ENCODE data around the gene ZBTB20. TPM values are rescaled to one million over a fixed set of nuclear protein-coding genes. Genes with fewer than 3 reads are reported as not detected.
"Not testable (repeated sequence)": the region's sequence is repeated elsewhere in the genome, so short reads cannot be mapped to it uniquely, and the experiment has no call there.

ZBTB20 gene
- total RNA-seq, 2 donors from 2014 or later = 112 to 120 TPM

DNA sequence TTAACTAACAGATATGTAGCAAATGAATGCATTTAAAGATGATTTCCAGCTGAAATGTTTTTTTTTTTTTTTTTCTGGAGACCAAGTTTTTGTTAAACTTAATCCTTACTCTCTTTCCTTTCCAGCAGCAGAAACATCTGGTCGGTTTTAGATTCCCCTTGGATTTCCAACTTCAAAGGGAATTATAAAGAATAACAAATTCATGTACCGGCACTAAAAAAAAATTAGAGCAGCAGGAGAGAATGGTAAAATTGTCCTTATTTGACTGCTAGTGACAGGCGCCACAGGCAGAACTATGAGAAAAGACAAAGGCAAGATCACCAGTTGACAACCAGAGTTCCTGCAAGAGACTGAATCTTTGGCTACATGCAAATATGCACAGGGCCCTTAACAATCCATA lies 459.9 kb downstream of the ZBTB20 start:
- H3K9me3 ChIP-seq = no peaks in the 10 kb centered on the region
- no peak overlapping the region for H3K27ac ChIP-seq
- no peaks in the 10 kb centered on the region for H3K27me3 ChIP-seq (replicated peaks; ENCODE audit: insufficient read depth)
- no peak overlapping the region for H3K4me3 ChIP-seq
- no peak for DNase-seq (ENCODE audit: low spot score)
- peaks cover 0 to 2% of the 10 kb centered on the region in 2 donors for H3K4me1 ChIP-seq (ENCODE audit: control insufficient read depth in 1 of 2, low read depth in 2 of 2)
- no peaks in the 10 kb centered on the region for H3K36me3 ChIP-seq
- no peak for ATAC-seq (ENCODE audit: insufficient number of reproducible peaks, low FRiP score, low read depth)
- TF ChIP-seq, protein P1, sequence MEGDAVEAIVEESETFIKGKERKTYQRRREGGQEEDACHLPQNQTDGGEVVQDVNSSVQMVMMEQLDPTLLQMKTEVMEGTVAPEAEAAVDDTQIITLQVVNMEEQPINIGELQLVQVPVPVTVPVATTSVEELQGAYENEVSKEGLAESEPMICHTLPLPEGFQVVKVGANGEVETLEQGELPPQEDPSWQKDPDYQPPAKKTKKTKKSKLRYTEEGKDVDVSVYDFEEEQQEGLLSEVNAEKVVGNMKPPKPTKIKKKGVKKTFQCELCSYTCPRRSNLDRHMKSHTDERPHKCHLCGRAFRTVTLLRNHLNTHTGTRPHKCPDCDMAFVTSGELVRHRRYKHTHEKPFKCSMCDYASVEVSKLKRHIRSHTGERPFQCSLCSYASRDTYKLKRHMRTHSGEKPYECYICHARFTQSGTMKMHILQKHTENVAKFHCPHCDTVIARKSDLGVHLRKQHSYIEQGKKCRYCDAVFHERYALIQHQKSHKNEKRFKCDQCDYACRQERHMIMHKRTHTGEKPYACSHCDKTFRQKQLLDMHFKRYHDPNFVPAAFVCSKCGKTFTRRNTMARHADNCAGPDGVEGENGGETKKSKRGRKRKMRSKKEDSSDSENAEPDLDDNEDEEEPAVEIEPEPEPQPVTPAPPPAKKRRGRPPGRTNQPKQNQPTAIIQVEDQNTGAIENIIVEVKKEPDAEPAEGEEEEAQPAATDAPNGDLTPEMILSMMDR (IDR thresholded peaks at IDR 0.05) = no peak

DNA sequence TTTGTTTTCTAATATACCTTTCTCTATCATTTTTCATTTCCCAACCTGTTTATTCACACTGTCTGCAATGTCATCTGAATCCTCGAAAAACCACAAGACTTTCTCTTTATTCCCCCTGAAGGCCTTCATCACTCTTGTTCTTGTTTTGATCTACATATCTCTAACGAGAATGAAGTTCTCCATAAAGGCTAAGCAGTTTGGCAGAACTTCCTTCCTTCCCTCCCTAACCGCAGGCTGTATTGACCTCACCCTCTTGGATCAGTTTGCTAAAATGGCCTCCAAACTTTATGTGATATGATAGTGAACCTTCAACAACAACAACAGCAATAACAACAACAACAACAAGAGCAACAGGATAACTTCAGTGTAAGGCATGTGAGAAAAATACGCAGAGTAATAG lies 460.5 kb downstream of the ZBTB20 start:
- no peak for DNase-seq (ENCODE audit: low spot score)
- H3K27ac ChIP-seq = no peak overlapping the region

DNA sequence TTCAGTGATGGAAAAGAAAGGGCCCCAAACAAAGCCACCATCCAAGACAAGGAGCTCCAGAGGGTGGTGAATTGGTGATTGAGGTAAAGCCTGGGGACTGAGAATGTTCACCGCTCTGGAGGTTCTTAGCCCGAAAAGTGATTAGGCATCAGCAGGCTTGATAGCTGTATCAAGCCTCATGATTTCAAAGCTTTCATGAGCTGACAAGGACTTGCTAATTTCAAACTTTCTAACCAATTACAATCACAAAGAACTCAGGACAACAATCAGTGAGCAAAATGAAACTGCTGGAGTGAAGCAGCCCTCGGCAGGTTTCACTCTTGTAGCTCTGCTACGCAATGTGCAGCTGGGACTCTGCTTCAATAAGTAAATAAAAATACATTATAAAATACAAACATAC lies 461.9 kb downstream of the ZBTB20 start:
- no peaks in the 10 kb centered on the region for H3K36me3 ChIP-seq
- no peak overlapping the region for H3K4me3 ChIP-seq
- TF ChIP-seq, protein P1 (IDR thresholded peaks at IDR 0.05) = no peak

More for the DNA sequence above, 460.5 kb downstream of the ZBTB20 start:
- Histone ChIP-seq H3K9me3 (no peaks in the 10 kb centered on the region), H3K36me3 (no peaks in the 10 kb centered on the region), H3K27me3 (replicated peaks; ENCODE audit: insufficient read depth) (no peaks in the 10 kb centered on the region), H3K4me3 (no peak overlapping the region), H3K4me1 (ENCODE audit: control insufficient read depth in 1 of 2, low read depth in 2 of 2) (peaks cover 0 to 2% of the 10 kb centered on the region in 2 donors)
- ATAC-seq (ENCODE audit: insufficient number of reproducible peaks, low FRiP score, low read depth) = no peak
- TF ChIP-seq, protein P1 (IDR thresholded peaks at IDR 0.05) = no peak

DNA sequence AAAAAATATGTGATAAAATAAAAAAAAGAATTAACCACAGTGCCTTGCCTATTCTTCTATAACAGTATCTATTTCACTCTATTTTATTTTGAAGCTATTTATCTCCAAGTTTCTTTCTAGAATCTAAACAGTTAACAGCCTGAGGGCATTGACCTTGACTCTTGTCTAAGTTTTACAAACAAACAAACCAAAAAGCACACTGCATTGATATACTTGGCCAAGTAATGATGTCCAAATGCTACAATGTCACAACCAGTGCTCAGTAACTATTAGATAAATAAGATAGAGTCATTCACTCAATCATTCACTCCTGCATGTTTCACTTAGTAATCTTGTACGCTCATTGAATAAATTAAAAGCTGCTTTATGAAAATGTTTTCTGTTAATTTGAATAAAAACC lies 466.8 kb downstream of the ZBTB20 start:
- Histone ChIP-seq H3K4me3 (no peak overlapping the region), H3K27me3 (replicated peaks; ENCODE audit: insufficient read depth) (no peaks in the 10 kb centered on the region), H3K27ac (no peak overlapping the region), H3K4me1 (ENCODE audit: control insufficient read depth in 1 of 2, low read depth in 2 of 2) (no peaks in the 10 kb centered on the region), H3K9me3 (no peaks in the 10 kb centered on the region), H3K36me3 (no peaks in the 10 kb centered on the region)
- no peak for ATAC-seq (ENCODE audit: insufficient number of reproducible peaks, low FRiP score, low read depth)
- no peak for DNase-seq (ENCODE audit: low spot score)
- TF ChIP-seq, protein P1 (IDR thresholded peaks at IDR 0.05) = no peak

More for the DNA sequence above, 461.9 kb downstream of the ZBTB20 start:
- no peaks in the 10 kb centered on the region for H3K9me3 ChIP-seq
- peaks cover 0 to 2% of the 10 kb centered on the region in 2 donors for H3K4me1 ChIP-seq (ENCODE audit: control insufficient read depth in 1 of 2, low read depth in 2 of 2)
- no peak for ATAC-seq (ENCODE audit: insufficient number of reproducible peaks, low FRiP score, low read depth)
- no peak for DNase-seq (ENCODE audit: low spot score)
- H3K27ac ChIP-seq = no peak overlapping the region
- H3K27me3 ChIP-seq (replicated peaks; ENCODE audit: insufficient read depth) = no peaks in the 10 kb centered on the region

DNA sequence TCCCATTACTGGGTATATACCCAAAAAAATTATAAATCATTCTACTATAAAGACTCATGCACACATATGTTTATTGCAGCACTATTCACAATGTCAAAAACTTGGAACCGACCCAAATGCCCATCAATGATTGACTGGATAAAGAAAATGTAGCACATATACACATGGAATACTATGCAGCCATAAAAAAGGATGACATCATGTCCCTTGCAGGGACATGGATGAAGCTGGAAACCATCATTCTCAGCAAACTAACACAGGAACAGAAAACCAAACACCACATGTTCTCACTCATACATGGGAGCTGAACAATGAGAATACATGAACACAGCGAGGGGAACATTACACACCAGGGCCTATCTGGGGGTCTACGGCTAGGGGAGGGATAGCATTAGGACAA lies 467.3 kb downstream of the ZBTB20 start:
- H3K27ac ChIP-seq; H3K27me3 ChIP-seq (replicated peaks; ENCODE audit: insufficient read depth); H3K4me1 ChIP-seq (ENCODE audit: control insufficient read depth in 1 of 2, low read depth in 2 of 2); H3K4me3 ChIP-seq; H3K9me3 ChIP-seq; H3K36me3 ChIP-seq; DNase-seq (ENCODE audit: low spot score); ATAC-seq (ENCODE audit: insufficient number of reproducible peaks, low FRiP score, low read depth): not testable (repeated sequence)

DNA sequence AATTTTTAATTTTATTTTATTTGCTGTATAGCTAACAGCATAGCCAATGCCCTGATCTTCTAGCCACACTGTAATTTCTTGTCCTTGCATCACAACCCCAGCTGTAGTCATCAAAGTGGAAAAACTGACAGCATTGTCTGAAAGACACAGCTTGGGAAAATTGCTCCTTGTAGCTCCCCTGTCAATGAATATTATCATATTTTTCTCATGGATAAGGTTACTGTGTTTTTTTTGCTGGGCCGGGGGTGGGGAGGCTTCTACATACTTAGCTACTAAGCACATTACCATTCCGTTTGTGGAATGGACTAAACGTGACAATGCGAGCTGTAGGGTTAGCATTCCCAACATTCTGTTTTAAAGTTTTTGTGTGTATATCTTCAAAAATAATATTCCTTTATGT lies 472.0 kb downstream of the ZBTB20 start:
- H3K27ac ChIP-seq = no peak overlapping the region
- no peaks in the 10 kb centered on the region for H3K27me3 ChIP-seq (replicated peaks; ENCODE audit: insufficient read depth)
- DNase-seq (ENCODE audit: low spot score) (no peak), ATAC-seq (ENCODE audit: insufficient number of reproducible peaks, low FRiP score, low read depth) (no peak)
- TF ChIP-seq, protein P1 (IDR thresholded peaks at IDR 0.05) = no peak
- H3K4me1 ChIP-seq (ENCODE audit: control insufficient read depth in 1 of 2, low read depth in 2 of 2) = no peaks in the 10 kb centered on the region
- H3K9me3 ChIP-seq = no peaks in the 10 kb centered on the region
- H3K36me3 ChIP-seq = no peaks in the 10 kb centered on the region
- H3K4me3 ChIP-seq = no peak overlapping the region
